Activated naive CD4-positive, alpha-beta T cell treated with anti-CD3 and anti-CD28 coated beads, Interleukin-2, amount 10 ng/mL, durations not matched to agents 7 days and 5 days (primary cell): ENCODE results near the gene CDYL2.

Source experiments
- CTCF ChIA-PET: fragments of 350-600 bp; sonication (Branson Sonifier 250); formaldehyde crosslinking; loops from one replicate; lab custom pipeline; 2021; ENCODE audit warnings: antibody characterized with exemption; lab: Charles Lee
- DNase-seq: peaks from one replicate; pipeline ENCODE4 v3.0.0-alpha.2; 2020
- H3K27ac Mint-ChIP-seq: one replicate; pipeline ENCODE4 v1.8.0; 2021; ENCODE audit warnings: mild to moderate bottlenecking, moderate library complexity, mixed read lengths
- H3K27me3 Mint-ChIP-seq: one replicate; pipeline ENCODE4 v1.8.0; 2021; ENCODE audit warnings: mild to moderate bottlenecking, mixed read lengths
- H3K36me3 Mint-ChIP-seq: one replicate; pipeline ENCODE4 v1.8.0; 2021; ENCODE audit warnings: mixed read lengths
- H3K4me1 Mint-ChIP-seq: one replicate; pipeline ENCODE4 v1.8.0; 2021; ENCODE audit warnings: mixed read lengths
- H3K4me3 Mint-ChIP-seq: one replicate; pipeline ENCODE4 v1.8.0; 2021; ENCODE audit warnings: mild to moderate bottlenecking, moderate library complexity, mixed read lengths
- H3K9me3 Mint-ChIP-seq: one replicate; pipeline ENCODE4 v1.8.0; 2021; ENCODE audit warnings: mixed read lengths

The CDYL2 gene

DNA sequence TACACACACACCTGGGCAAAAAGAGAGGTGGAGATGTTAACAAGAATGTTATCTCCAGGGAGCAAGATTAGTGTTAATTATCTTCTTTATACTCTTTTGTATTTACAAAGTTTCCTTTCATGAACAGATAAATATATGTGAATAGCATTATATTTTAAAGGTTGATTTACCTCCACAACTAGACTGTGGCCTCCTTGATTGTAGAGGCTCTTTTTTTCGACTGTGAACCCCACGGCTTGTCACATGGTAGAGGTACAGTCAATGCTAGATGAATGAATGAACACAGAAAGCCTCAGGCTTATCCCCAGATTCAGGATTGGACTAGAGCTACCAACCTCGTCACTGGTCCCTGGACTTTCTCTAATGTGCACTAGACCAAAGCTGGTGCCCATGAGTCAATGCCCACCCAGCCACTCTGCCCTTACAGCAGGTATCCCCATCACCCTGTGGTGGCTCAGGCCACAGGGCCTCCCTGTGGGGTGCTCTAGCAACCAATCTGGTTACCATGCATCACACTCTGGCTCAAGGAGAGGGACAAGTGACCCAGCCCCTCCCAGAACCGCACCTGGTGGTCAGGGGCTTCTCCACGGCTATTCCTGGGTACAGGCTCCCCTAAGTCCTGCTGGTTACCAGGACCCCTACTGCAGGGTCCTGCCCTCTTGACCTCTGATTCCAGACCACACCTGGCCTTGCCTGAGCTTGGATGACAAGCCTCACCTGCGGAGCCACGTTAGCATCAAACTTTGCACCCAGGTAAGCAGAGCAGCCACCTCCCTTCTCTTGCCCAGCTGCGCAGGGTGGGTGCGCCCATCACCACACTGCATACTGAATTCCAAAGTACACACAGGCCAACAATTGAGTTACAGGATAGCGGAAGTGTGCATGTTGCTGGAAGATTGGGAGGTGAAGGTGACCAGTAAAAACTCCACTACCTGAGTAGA, 101.0 kb downstream of the CDYL2 start:
- peaks cover 12% of the 10 kb centered on the region for H3K36me3 Mint-ChIP-seq
- peaks cover 7% of the 10 kb centered on the region for H3K9me3 Mint-ChIP-seq
- no peak overlapping the region for H3K4me3 Mint-ChIP-seq
- no peaks in the 10 kb centered on the region for H3K27me3 Mint-ChIP-seq
- no peak overlapping the region for H3K27ac Mint-ChIP-seq
- DNase-seq = no peak
- peaks cover 10% of the 10 kb centered on the region for H3K4me1 Mint-ChIP-seq
- CTCF ChIA-PET = no interaction called here

DNA sequence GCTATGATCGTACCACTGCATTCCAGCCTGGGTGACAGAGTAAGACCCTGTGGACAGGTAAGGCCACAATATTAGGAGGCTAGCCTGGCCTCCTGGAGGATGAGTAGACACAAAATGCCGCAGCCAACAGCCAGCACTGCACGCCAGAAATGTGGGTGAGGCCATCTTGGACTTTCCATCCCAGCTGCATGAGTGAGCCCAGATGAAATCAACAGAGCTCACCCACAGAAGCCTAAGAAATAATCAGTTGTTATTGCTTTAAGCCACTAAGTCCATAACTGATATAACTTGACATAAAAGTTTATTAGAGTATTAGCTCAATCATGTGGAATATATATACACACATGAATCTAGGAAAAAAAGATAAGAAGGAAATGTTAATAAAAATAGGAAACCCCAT, 101.7 kb downstream of the CDYL2 start:
- Mint-ChIP-seq H3K36me3 (peaks cover 14% of the 10 kb centered on the region), H3K27ac (no peak overlapping the region), H3K9me3 (peaks cover 7% of the 10 kb centered on the region), H3K4me3 (no peak overlapping the region), H3K27me3 (no peaks in the 10 kb centered on the region), H3K4me1 (peaks cover 11% of the 10 kb centered on the region)
- CTCF ChIA-PET = no interaction called here
- DNase-seq = no peak

DNA sequence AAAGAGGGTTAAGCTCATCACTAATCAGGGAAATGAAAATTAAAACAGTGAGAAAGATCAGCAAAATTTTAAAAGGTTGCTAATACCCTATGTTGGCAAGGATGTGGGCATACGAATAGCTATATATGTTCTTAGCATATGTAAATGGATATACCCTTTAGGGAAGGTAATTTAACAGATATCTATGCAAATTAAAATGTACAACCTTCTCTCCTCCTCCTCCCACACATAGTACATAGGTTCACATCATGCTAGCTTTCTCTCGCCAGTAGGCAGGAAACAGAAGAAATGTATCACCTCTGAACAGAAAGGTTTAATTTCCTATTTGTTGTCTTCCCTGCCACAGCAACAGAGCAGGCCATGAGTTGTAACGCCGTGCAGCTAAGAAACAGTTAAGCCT, 103.8 kb downstream of the CDYL2 start:
- DNase-seq = no peak
- H3K36me3 Mint-ChIP-seq = peaks cover 14% of the 10 kb centered on the region
- peaks cover 11% of the 10 kb centered on the region for H3K4me1 Mint-ChIP-seq
- H3K27me3 Mint-ChIP-seq = no peaks in the 10 kb centered on the region
- H3K9me3 Mint-ChIP-seq = peaks cover 8% of the 10 kb centered on the region
- H3K4me3 Mint-ChIP-seq = no peak overlapping the region
- H3K27ac Mint-ChIP-seq = no peak overlapping the region
- CTCF ChIA-PET = interaction anchor here (1.6 to 1.7 kb wide), 2 partner anchors 173 to 174 kb away, joined by 4 to 5 read pairs; no protein-coding TSS in a partner anchor

DNA sequence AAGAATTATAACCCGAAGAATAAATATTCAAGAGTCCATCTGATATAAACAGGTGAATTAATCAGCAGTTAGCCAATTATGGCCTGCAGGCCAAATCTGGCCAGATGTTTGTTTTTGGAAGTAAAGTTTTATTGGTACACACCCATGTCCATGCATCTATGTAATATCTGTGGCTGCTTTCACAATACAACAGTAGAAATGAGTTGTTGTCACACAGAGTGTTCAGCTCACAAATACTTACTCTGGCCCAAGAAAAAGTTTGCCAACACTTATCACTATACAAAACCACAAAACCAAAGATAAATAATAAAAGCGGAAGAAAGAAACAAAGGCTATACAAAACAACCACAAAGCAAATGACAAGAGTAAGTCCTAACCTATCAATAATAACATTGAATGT, 109.4 kb downstream of the CDYL2 start:
- Mint-ChIP-seq H3K4me3 (no peak overlapping the region), H3K4me1 (peaks cover 8% of the 10 kb centered on the region), H3K27ac (no peak overlapping the region), H3K36me3 (peaks cover 14% of the 10 kb centered on the region), H3K27me3 (no peaks in the 10 kb centered on the region), H3K9me3 (peaks cover 8% of the 10 kb centered on the region)
- no peak for DNase-seq
- CTCF ChIA-PET = no interaction called here

DNA sequence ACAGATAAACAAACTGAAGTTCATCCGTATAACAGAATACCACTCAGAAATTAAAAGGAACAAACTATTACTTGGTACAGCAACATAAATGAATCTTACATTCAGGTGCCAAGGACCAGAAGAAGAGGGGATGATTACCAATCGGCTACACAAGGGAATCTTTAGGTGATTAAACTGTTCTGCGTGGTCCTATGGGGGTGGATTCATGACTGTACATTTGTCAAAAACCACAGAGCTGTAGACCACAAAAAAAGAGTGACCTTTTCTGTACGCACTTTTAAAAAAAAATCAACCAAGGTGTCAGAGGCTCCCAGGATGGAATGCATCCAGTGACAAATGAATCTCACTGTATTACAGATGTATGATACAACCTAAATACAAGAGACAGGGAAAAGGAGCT, 110.8 kb downstream of the CDYL2 start:
- no peak for DNase-seq
- H3K36me3 Mint-ChIP-seq = peaks cover 12% of the 10 kb centered on the region
- H3K9me3 Mint-ChIP-seq = peaks cover 5% of the 10 kb centered on the region
- H3K27me3 Mint-ChIP-seq = no peaks in the 10 kb centered on the region
- H3K27ac Mint-ChIP-seq = no peak overlapping the region
- no peak overlapping the region for H3K4me3 Mint-ChIP-seq
- CTCF ChIA-PET = no interaction called here
- peaks cover 5% of the 10 kb centered on the region for H3K4me1 Mint-ChIP-seq

DNA sequence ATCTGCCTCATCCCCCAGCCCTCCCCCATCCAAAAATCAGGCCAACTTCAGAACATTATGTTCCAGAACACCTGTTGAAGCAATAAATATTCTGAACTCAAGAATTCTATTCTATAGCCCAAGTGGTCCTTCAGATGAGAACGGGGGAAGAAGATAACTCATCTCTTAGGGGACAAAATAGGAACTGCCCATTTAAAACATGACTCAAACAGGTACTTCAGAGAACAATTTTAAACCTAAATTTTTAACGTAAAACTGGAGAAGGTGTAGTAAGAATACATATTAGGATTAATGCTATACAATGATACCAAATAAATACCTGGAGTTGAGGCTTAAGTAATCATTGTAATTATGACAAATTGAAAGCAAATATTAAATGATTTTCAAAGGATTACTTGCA, 112.1 kb downstream of the CDYL2 start:
- no peak for DNase-seq
- H3K9me3 Mint-ChIP-seq = peaks cover 4% of the 10 kb centered on the region
- peaks cover 7% of the 10 kb centered on the region for H3K36me3 Mint-ChIP-seq
- H3K4me3 Mint-ChIP-seq = no peak overlapping the region
- peaks cover 2% of the 10 kb centered on the region for H3K4me1 Mint-ChIP-seq
- CTCF ChIA-PET = no interaction called here
- H3K27me3 Mint-ChIP-seq = no peaks in the 10 kb centered on the region
- no peak overlapping the region for H3K27ac Mint-ChIP-seq

DNA sequence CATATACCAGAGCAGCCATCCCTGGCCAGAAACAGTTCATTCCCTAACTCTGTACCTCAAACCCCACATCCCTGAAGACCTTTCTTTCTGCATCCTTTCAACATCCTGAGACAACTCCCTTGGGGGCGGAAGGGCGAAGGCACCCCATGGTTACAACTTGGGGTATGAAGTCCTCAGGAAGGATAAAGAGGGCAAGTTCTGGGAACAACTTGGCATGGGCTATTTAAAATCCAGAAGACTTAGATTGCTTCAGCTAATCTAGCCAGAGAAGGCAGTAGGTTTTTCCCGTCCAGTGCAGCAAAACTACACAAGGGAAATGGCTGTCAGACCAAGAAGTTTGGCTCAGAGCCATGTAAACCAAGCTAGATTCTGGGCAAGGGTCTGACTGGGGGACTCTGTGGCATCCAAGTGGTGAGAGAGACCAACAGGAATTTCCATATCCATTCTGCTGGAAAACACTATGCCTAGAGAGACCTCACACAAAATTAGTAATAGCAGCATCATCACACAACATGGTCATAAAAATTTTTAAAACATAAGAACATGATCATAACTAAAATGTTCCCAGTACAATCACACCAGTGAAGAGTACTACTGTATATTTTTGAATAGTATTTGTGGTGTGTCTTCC, 113.2 kb downstream of the CDYL2 start:
- peaks cover 3% of the 10 kb centered on the region for H3K36me3 Mint-ChIP-seq
- no peak overlapping the region for H3K4me3 Mint-ChIP-seq
- H3K4me1 Mint-ChIP-seq = peaks cover 2% of the 10 kb centered on the region
- CTCF ChIA-PET = no interaction called here
- no peaks in the 10 kb centered on the region for H3K9me3 Mint-ChIP-seq
- no peaks in the 10 kb centered on the region for H3K27me3 Mint-ChIP-seq
- no peak overlapping the region for H3K27ac Mint-ChIP-seq
- no peak for DNase-seq

DNA sequence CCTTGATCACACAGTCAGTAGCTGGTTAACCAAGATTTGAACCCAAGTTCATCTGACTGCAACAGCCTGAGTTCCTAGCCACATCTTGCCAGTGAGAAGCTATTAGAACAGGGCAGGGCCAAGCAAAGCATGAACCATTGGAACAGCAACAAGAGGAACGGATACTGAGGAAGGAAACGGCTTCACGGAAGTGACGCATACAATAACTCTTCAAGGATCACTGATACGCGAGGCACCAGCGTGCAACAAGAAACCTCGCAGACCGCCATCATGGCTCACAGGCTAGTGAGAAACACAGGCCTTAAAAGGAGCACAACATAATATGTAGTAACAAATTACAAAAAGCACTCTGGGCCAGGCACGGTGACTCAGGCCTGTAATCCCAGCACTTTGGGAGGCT, 114.9 kb downstream of the CDYL2 start:
- DNase-seq = no peak
- H3K4me3 Mint-ChIP-seq = no peak overlapping the region
- H3K27ac Mint-ChIP-seq = no peak overlapping the region
- no peaks in the 10 kb centered on the region for H3K9me3 Mint-ChIP-seq
- CTCF ChIA-PET = interaction anchor here (1.2 kb wide), 1 partner anchor 163 kb away, joined by 3 read pairs; no protein-coding TSS in a partner anchor
- H3K27me3 Mint-ChIP-seq = no peaks in the 10 kb centered on the region
- H3K4me1 Mint-ChIP-seq = no peaks in the 10 kb centered on the region
- H3K36me3 Mint-ChIP-seq = peaks cover 7% of the 10 kb centered on the region

GRCh38 chr16:80687606-80688005, 116.8 kb downstream of the CDYL2 start:
- H3K27me3 Mint-ChIP-seq = no peaks in the 10 kb centered on the region
- DNase-seq = no peak
- peaks cover 18% of the 10 kb centered on the region for H3K36me3 Mint-ChIP-seq
- CTCF ChIA-PET = no interaction called here
- no peak overlapping the region for H3K27ac Mint-ChIP-seq
- H3K4me3 Mint-ChIP-seq = no peak overlapping the region
- no peaks in the 10 kb centered on the region for H3K4me1 Mint-ChIP-seq
- no peaks in the 10 kb centered on the region for H3K9me3 Mint-ChIP-seq

- no peaks in the 10 kb centered on the region for H3K4me1 Mint-ChIP-seq
- CTCF ChIA-PET = no interaction called here
Observed at GRCh38 chr16:80684906-80685305, 119.5 kb downstream of the CDYL2 start.

DNA sequence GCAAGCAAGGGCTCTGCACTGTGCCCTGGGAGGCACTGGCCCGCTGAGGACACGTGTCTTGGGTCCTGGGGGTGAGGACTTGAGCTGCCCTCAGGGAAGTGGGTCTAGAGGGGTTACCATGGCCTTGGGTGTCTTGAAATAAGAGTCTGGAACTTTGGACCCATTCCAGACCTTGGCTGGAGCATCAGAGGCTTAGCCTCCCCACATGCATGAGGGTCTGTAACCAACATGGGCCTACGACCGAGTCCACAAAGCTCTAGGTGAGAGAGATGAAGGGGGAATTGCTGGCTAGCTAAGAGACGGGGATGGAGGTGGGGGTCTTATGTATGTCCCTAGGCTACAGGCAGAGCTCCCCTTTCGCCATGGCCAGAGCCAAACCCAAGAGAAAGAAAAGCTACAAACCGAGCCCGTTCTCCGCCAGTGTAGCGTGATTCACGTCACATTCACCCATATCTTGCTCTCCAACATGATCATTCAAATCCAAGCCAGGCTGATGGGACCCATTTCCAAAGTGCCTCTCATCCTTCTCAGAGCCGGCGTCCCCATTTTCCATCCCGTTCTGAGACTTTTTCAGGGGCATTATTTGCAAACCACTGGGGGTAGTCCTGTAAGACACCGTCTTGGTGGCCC, 120.1 kb downstream of the CDYL2 start:
- H3K4me3 Mint-ChIP-seq = no peak overlapping the region
- H3K4me1 Mint-ChIP-seq = no peaks in the 10 kb centered on the region
- peaks cover 43% of the 10 kb centered on the region for H3K36me3 Mint-ChIP-seq
- CTCF ChIA-PET = no interaction called here
- DNase-seq = no peak
- H3K9me3 Mint-ChIP-seq = peaks cover 8% of the 10 kb centered on the region
- H3K27me3 Mint-ChIP-seq = no peaks in the 10 kb centered on the region
- H3K27ac Mint-ChIP-seq = no peak overlapping the region

More at GRCh38 chr16:80684906-80685305, 119.5 kb downstream of the CDYL2 start:
- Mint-ChIP-seq H3K36me3 (peaks cover 36% of the 10 kb centered on the region), H3K27me3 (no peaks in the 10 kb centered on the region), H3K9me3 (peaks cover 2% of the 10 kb centered on the region), H3K27ac (no peak overlapping the region), H3K4me3 (no peak overlapping the region)
- no peak for DNase-seq

DNA sequence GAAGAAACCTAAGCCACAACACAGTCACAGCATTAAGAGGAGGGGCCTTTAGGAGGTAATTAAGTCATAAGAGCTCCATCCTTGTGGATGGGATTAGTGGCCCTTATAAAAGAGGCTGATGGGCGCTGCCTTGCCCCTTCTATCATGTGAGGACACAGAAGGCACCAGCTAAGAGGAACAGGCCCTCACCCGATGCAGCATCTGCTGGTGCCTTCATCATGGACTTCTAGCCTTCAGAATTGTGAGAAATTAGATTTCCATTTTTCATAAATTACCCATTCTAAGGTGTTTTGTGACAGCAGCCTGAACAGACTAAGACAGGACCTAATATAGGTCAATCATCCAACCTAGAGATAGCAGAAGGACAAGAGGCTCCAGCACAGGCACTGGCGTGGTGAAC, 120.8 kb downstream of the CDYL2 start:
- CTCF ChIA-PET = no interaction called here
- peaks cover 43% of the 10 kb centered on the region for H3K36me3 Mint-ChIP-seq
- peaks cover 8% of the 10 kb centered on the region for H3K9me3 Mint-ChIP-seq
- no peaks in the 10 kb centered on the region for H3K4me1 Mint-ChIP-seq
- DNase-seq = no peak
- H3K27ac Mint-ChIP-seq = no peak overlapping the region
- no peak overlapping the region for H3K4me3 Mint-ChIP-seq
- H3K27me3 Mint-ChIP-seq = no peaks in the 10 kb centered on the region

DNA sequence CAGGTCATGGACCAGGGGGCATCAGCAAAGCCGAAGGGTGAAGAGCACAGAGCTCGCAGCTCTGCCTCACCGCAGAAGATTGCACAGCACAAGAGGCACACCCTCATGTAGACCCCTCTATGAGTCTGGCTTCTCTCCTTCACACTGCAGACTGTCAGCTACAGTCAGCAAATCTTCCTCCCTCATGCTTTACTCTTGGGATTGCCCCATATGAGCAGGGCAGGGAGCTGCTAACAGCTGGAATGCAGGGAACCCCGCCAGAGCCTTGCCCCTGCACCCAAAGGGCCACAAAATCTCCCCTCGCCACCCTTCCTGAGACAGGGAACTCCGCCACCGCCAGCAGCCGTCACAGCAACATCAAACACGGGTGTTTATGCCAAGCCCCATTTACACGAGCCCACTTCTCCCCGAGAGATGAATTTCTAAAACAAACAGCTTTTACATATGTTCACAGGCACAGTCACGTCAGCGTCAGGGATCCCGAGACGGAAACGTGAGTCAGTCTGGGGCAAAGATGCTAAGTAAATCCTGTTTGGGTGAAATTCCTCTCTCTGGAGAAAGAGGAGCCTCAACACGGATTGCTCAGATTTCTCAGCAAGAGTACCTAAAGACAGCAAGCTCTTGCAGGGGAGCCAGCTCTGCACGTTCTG, 121.9 kb downstream of the CDYL2 start:
- DNase-seq = no peak
- CTCF ChIA-PET = no interaction called here
- Mint-ChIP-seq H3K27me3 (no peaks in the 10 kb centered on the region), H3K27ac (no peak overlapping the region), H3K4me1 (no peaks in the 10 kb centered on the region), H3K9me3 (peaks cover 8% of the 10 kb centered on the region), H3K4me3 (no peak overlapping the region), H3K36me3 (peaks cover 43% of the 10 kb centered on the region)

GRCh38 chr16:80681436-80681835, 123.0 kb downstream of the CDYL2 start:
- H3K27ac Mint-ChIP-seq = no peak overlapping the region
- H3K27me3 Mint-ChIP-seq = no peaks in the 10 kb centered on the region
- peaks cover 43% of the 10 kb centered on the region for H3K36me3 Mint-ChIP-seq
- no peak for DNase-seq
- peaks cover 8% of the 10 kb centered on the region for H3K9me3 Mint-ChIP-seq
- H3K4me1 Mint-ChIP-seq = peaks cover 2% of the 10 kb centered on the region
- no peak overlapping the region for H3K4me3 Mint-ChIP-seq
- CTCF ChIA-PET = no interaction called here
